ENCODE data around the gene FRMD5.
A peak's percentile ranks its signal among the peaks of the same experiment; 100 is the strongest.

FRMD5 gene

DNA sequence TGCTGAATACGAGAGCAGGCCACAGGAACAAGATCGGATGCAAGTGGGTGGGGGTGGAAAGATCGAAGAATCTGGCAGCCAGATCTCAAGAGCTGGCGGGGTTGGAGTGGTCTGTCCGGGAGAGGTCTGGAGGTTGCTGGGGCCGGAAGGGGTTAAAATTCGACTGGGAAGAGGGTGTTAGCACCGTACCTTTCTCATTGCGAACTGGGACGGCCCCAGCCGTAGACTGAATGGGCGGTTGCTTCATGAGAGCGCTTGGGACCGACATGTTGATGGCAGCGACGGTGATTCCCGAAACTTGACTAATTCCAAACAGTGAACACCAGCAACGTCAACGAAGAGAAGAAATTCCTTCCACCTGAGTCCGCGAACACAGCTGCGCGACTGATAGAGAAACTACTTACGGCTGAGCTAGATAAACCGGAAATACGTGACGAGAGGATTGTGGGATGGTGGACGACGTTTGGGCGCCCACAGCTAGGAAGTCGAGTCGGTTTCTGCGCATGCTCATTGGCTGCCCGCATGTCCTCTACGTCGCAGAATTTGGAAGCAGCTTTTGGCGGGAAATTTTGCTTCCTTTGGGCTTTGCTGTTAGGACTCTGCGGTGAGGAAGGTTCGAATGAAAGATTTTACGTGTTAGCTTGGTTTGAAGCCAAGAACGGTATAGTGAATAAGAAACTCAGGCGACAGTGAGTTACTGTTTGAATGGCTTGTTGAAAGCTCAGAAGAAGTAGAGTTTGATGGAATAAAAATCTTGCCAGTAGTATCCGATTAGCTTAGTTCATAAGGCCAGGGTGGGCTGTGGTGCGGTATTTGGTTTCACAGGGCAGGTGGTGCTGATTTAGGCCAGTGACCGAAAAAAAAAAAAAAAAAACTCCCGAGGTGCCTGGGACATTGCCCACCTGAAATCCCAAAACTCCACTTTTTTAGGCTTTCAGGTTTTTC, 370.5 kb downstream of the FRMD5 start, which contains the start of gene MFAP1:
Gene MFAP1, minus strand, starts transcription at position 389 of the 945 bp plus-strand sequence. Its CDS starts 121 bp downstream, at position 268.
- H3K27ac ChIP-seq (ENCODE audit: low read depth, low read length), result peak within 1 kb of the TSS; percentile 93
- peaks cover 85% of the 10 kb centered on the region for H3K79me2 ChIP-seq (ENCODE audit: insufficient read depth, low read length)
- TF ChIP-seq, protein P1, sequence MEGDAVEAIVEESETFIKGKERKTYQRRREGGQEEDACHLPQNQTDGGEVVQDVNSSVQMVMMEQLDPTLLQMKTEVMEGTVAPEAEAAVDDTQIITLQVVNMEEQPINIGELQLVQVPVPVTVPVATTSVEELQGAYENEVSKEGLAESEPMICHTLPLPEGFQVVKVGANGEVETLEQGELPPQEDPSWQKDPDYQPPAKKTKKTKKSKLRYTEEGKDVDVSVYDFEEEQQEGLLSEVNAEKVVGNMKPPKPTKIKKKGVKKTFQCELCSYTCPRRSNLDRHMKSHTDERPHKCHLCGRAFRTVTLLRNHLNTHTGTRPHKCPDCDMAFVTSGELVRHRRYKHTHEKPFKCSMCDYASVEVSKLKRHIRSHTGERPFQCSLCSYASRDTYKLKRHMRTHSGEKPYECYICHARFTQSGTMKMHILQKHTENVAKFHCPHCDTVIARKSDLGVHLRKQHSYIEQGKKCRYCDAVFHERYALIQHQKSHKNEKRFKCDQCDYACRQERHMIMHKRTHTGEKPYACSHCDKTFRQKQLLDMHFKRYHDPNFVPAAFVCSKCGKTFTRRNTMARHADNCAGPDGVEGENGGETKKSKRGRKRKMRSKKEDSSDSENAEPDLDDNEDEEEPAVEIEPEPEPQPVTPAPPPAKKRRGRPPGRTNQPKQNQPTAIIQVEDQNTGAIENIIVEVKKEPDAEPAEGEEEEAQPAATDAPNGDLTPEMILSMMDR (IDR thresholded peaks at IDR 0.05; ENCODE audit: insufficient read depth, low read length, poor library complexity, severe bottlenecking), result no peak
- no peak for TF ChIP-seq EZH2phosphoT487 (conservative IDR thresholded peaks at IDR 0.05; ENCODE audit: low read length)
- H3K9me3 ChIP-seq (ENCODE audit: insufficient read depth, low read length), result no peaks in the 10 kb centered on the region
- no peaks in the 10 kb centered on the region for H3K27me3 ChIP-seq (ENCODE audit: low read length)
- H3K4me3 ChIP-seq (ENCODE audit: insufficient read depth, low read length, poor library complexity, severe bottlenecking), result peak within 1 kb of the TSS; percentile 99
- H3K9ac ChIP-seq (ENCODE audit: low read length), result peak within 1 kb of the TSS; percentile 97
- peak within 1 kb of the TSS; percentile 48 for H2AFZ ChIP-seq (ENCODE audit: low read depth, low read length, severe bottlenecking)
- peaks cover 31% of the 10 kb centered on the region for H3F3A ChIP-seq (ENCODE audit: insufficient read depth)
- peaks cover 21% of the 10 kb centered on the region for H3K36me3 ChIP-seq (ENCODE audit: low read length)
- 0 out of 2 replicates have a peak, but pooled peaks cover 3% of the 10 kb centered on the region for H4K20me1 ChIP-seq (ENCODE audit: low read depth, low read length)
- peak within 1 kb of the TSS; percentile 95 for H3K4me2 ChIP-seq (ENCODE audit: low read depth, low read length, poor library complexity, severe bottlenecking)
- no peaks in the 10 kb centered on the region for H3K9me2 ChIP-seq (replicated peaks; ENCODE audit: insufficient read depth, low read length)

DNA sequence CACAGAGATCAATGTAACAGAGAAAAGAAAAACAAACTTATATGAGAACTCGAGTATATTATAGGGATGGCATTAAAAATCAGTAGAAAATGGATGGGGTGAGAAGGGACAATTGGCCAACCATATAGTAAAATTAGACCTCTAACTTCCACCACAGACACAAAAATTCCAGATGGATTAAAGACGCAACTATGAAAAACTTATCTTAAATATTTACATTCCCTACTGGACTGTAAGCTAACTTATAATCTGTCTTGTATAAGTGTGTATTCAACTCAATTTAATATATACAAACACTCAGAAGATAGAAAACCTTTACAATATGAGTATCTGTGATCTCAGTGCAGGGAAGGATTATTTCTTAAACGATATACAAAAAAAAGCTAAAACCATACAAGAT, 373.6 kb downstream of the FRMD5 start:
- Histone ChIP-seq H3K27ac (ENCODE audit: low read depth, low read length) (peak overlapping the region; percentile 19), H3F3A (ENCODE audit: insufficient read depth) (peaks cover 19% of the 10 kb centered on the region), H3K36me3 (ENCODE audit: low read length) (peaks cover 21% of the 10 kb centered on the region), H3K27me3 (ENCODE audit: low read length) (no peaks in the 10 kb centered on the region), H3K9ac (ENCODE audit: low read length) (peak overlapping the region; percentile 39; the same call in 1 of the 2 replicates), H3K4me2 (ENCODE audit: low read depth, low read length, poor library complexity, severe bottlenecking) (peak overlapping the region; percentile 95), H3K79me2 (ENCODE audit: insufficient read depth, low read length) (peaks cover 84% of the 10 kb centered on the region), H3K9me3 (ENCODE audit: insufficient read depth, low read length) (no peaks in the 10 kb centered on the region), H4K20me1 (ENCODE audit: low read depth, low read length) (peaks cover 3% of the 10 kb centered on the region; the same call in 1 of the 2 replicates), H3K9me2 (replicated peaks; ENCODE audit: insufficient read depth, low read length) (no peaks in the 10 kb centered on the region), H3K4me3 (ENCODE audit: insufficient read depth, low read length, poor library complexity, severe bottlenecking) (peak overlapping the region; percentile 51), H2AFZ (ENCODE audit: low read depth, low read length, severe bottlenecking) (no peak overlapping the region)
- TF ChIP-seq, protein P1 (IDR thresholded peaks at IDR 0.05; ENCODE audit: insufficient read depth, low read length, poor library complexity, severe bottlenecking), result no peak
- TF ChIP-seq EZH2phosphoT487 (conservative IDR thresholded peaks at IDR 0.05; ENCODE audit: low read length), result no peak
